GM13976 (cell line): ENCODE measurements around the gene UNKL.

Source experiments
- DNase-seq: peaks from one replicate; pipeline ENCODE4 v3.0.0; 2012; ENCODE audit warnings: low spot score
- CTCF ChIP-seq: IDR thresholded peaks from 2 replicates; pipeline ENCODE4 v1.5.1; 2012; ENCODE audit warnings: borderline replicate concordance, mild to moderate bottlenecking; ENCODE audit not compliant: insufficient read depth; ENCODE audit errors: extremely low read depth, missing control alignments, control extremely low read depth
- in situ Hi-C: fragments of 300-500 bp; cut with MboI; formaldehyde crosslinking; loops from one replicate; pipeline ENCODE4 v1.12.0; 2022; ENCODE audit warnings: low sequenced_read_pairs, mixed read lengths, inconsistent platforms; ENCODE audit not compliant: unreplicated experiment

UNKL gene

GRCh38 chr16:1313721-1314369, 100.7 kb downstream of the UNKL start:
- DNase-seq = no peak
- no peak for TF ChIP-seq CTCF
- in situ Hi-C loops = loop anchor here (25.0 kb wide), 1 partner anchor 102 kb away; no protein-coding TSS in a partner anchor
